Testis (tissue), 3 donors: ENCODE data around the gene LIMS2. TPM values are rescaled to one million over a fixed set of nuclear protein-coding genes. Genes with fewer than 3 reads are reported as not detected.

Experiments
- DNase-seq: peaks from one replicate; pipeline ENCODE4 v3.0.0-alpha.2; 2019
- H3K27ac ChIP-seq, 2 donors: fragments of 200-600 bp; sonication (generic); one replicate each; pipeline ENCODE4 v1.5.1; 2019
- H3K27me3 ChIP-seq: fragments of 200-600 bp; sonication (generic); one replicate; pipeline ENCODE4 v1.5.1; 2019
- H3K36me3 ChIP-seq: fragments of 200-600 bp; sonication (generic); one replicate; pipeline ENCODE4 v1.5.1; 2017; ENCODE audit warnings: low read depth; ENCODE audit errors: missing control alignments
- H3K4me1 ChIP-seq: fragments of 200-600 bp; sonication (generic); one replicate; pipeline ENCODE4 v1.5.1; 2019
- H3K4me3 ChIP-seq, 2 donors: fragments of 200-600 bp; sonication (generic); one replicate each; pipeline ENCODE4 v1.5.1; 2017 to 2019
- H3K9me3 ChIP-seq: fragments of 200-600 bp; sonication (generic); one replicate; pipeline ENCODE4 v1.5.1; 2017
- POLR2A ChIP-seq: fragments of 450-650 bp; IDR thresholded peaks from one replicate; pipeline ENCODE4 v1.6.1; 2017; ENCODE audit warnings: antibody characterized with exemption, mild to moderate bottlenecking, moderate library complexity
- WGBS, 2 donors: methylation state at CpG; one replicate each; pipeline ENCODE4 v1.1.5; 2018; 5-methylcytosine and 5-hydroxymethylcytosine counted together
- intact Hi-C: fragments of 100-400 bp; cut with DNase I; formaldehyde crosslinking; loops from one replicate; pipeline ENCODE4 v1.15.1; 2023; ENCODE audit warnings: low total_unique reads
- polyA plus RNA-seq: library from polyadenylated mRNA; stranded (reverse); fragments of 350-450 nt; fragmentation: Illumina TruSeq; extraction: RNeasy Lipid Tissue Mini Kit (QIAGEN cat#74804); gene quantifications from one replicate; pipeline ENCODE4 v1.2.3, GENCODE V29; 2014; ENCODE audit warnings: low read depth, low replicate concordance; ENCODE audit not compliant: insufficient read depth
- total RNA-seq, 2 donors: library from RNA; depleted of rRNA; stranded (reverse); fragments of >200 nt; gene quantifications; one replicate each; pipeline ENCODE4 v1.2.3, GENCODE V29; 2016
- TF ChIP-seq, protein P1 (sequence below), 3 experiments: fragments of 450-650 bp in 2 of 3; fragments of 200-600 bp in 1 of 3; sonication (generic) in 1 of 3; IDR thresholded peaks; one replicate each; pipeline ENCODE4 v1.5.1; 2016 to 2019; ENCODE audit warnings: antibody characterized with exemption in 3 of 3, mild to moderate bottlenecking in 2 of 3, moderate library complexity in 1 of 3

Gene LIMS2
- total and polyA plus RNA-seq, 3 donors from 2014 or later, result 19.0 to 23.6 (median 19.3) TPM

DNA sequence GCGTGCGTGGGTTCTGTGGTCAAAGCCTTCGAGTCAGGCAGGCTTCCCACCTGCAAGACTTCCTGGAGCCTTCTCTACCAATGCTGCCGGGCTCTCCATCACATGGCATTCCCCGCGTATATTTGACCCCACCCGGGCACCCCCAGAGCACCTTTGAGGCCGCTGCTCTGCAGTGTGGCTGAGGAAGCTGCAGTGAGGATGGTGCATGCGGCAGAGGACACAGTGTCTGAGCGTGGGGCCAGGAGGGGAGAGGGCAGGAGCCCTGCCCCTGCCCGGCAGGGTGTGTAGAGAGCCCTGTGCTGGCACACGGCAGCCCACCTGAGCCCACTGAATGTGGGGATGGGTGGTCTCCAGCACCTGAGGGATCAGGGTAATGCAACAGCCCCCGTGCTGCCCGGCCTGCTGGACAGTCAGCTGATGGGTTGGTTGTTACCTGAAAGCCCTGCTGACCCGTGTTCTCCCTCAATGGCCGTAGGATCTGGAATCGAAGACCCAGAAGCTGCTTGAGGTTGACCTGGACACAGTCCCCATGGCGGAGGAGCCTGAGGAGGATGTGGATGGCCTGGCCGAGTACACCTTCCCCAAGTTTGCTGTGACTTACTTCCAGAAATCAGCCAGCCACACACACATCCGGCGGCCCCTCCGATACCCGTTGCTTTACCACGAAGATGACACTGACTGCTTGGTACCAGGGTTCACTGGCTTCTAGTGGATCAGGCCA lies 66.1 kb downstream of the LIMS2 start:
- no peaks in the 10 kb centered on the region for H3K9me3 ChIP-seq
- H3K4me3 ChIP-seq, result no peak overlapping the region
- H3K36me3 ChIP-seq, result no peaks in the 10 kb centered on the region
- no peak for DNase-seq
- H3K27ac ChIP-seq, result no peak overlapping the region
- no peaks in the 10 kb centered on the region for H3K27me3 ChIP-seq
- intact Hi-C loops, result no loop called here
- H3K4me1 ChIP-seq, result no peaks in the 10 kb centered on the region
- 88 to 91% methylated on average over 17 to 22 of the region's 24 CpGs for WGBS, 2 donors
- no peak for TF ChIP-seq POLR2A
- TF ChIP-seq, protein P1, sequence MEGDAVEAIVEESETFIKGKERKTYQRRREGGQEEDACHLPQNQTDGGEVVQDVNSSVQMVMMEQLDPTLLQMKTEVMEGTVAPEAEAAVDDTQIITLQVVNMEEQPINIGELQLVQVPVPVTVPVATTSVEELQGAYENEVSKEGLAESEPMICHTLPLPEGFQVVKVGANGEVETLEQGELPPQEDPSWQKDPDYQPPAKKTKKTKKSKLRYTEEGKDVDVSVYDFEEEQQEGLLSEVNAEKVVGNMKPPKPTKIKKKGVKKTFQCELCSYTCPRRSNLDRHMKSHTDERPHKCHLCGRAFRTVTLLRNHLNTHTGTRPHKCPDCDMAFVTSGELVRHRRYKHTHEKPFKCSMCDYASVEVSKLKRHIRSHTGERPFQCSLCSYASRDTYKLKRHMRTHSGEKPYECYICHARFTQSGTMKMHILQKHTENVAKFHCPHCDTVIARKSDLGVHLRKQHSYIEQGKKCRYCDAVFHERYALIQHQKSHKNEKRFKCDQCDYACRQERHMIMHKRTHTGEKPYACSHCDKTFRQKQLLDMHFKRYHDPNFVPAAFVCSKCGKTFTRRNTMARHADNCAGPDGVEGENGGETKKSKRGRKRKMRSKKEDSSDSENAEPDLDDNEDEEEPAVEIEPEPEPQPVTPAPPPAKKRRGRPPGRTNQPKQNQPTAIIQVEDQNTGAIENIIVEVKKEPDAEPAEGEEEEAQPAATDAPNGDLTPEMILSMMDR (IDR thresholded peaks at IDR 0.05), result no peak

DNA sequence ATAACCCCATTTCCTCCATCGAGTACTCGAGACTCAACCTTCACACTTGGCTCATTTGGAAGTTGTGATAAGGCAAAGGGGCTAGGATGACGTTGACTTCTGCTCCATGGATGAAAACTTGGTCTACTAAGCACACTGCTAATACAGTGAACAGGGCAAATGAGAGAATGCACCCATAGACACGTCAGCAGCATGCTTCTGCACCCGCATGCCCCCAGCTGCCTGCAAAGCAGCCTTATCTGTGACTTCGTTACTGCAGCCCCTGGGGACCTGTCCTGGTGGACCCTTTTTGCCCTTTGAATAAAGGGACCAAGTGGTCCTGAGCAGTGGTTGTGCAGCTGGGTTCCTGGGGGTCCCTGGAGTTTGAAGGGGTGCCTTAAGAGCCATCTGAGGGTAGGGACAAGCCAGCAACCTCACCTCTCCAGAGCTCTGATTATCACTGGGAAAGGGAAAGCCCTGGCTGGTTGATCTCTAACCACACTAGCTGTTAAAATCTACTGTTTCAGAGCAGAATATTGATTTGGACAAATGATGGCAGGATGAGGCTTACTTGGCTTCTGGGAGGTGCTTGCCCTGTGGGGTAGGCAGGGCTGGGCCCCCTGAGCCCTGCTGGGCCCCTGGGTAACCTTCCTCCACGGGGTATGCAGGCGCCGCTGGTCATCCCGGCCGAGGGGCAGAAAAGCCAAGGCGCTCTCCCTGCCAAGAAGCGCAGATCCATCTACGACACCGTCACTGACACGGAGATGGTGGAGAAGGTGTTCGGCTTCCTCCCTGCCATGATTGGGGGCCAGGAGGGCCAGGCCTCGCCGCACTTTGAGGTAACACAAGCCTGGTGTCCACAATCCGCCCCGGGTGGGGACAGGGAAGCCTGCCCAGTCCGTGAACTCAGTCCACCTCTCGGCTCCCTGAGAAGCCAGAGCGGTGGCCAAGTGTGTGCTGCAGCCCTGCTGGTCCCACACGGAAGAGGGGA lies 67.0 kb downstream of the LIMS2 start:
- no peak for DNase-seq
- H3K36me3 ChIP-seq, result no peaks in the 10 kb centered on the region
- intact Hi-C loops, result no loop called here
- H3K4me3 ChIP-seq, result no peak overlapping the region
- no peaks in the 10 kb centered on the region for H3K4me1 ChIP-seq
- H3K27me3 ChIP-seq, result no peaks in the 10 kb centered on the region
- TF ChIP-seq, protein P1 (IDR thresholded peaks at IDR 0.05), result no peak
- TF ChIP-seq POLR2A, result no peak
- WGBS, 2 donors, result 89 to 97% methylated on average over 10 to 25 of the region's 25 CpGs
- no peaks in the 10 kb centered on the region for H3K9me3 ChIP-seq
- H3K27ac ChIP-seq, result no peak overlapping the region

DNA sequence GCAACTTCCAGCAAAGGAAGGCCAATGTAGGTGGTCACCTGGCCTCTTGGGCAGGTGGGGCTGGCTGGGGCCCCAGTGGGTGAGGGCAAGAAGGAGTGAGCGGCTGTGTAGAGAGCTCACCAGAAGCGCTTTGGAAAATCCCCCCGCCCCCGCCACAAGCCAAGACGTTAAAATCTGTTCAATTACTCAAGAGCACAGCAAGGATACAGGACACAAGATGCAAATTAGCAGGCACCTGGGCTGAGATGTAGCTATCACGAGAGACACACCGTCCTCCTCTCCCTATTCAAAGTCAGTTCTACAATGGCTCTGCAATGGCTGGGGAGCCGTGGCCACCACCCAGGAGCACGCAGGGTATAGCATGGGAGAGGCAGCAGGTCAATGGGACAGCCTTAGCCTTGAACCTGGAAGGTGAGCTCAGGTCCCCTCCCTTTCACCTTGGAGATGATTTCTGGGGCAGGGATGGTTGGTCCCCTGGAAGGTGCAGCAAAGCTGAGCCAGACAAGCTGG lies 67.9 kb downstream of the LIMS2 start:
- Histone ChIP-seq H3K27ac (no peak overlapping the region), H3K4me3 (no peak overlapping the region), H3K36me3 (no peaks in the 10 kb centered on the region), H3K9me3 (no peaks in the 10 kb centered on the region), H3K4me1 (no peaks in the 10 kb centered on the region), H3K27me3 (no peaks in the 10 kb centered on the region)
- TF ChIP-seq, protein P1 (IDR thresholded peaks at IDR 0.05), result no peak
- no peak for TF ChIP-seq POLR2A
- 94 to 97% methylated on average over 9 of the region's 9 CpGs for whole genome bisulfite sequencing, 2 donors
- DNase-seq, result no peak
- intact Hi-C loops, result no loop called here

DNA sequence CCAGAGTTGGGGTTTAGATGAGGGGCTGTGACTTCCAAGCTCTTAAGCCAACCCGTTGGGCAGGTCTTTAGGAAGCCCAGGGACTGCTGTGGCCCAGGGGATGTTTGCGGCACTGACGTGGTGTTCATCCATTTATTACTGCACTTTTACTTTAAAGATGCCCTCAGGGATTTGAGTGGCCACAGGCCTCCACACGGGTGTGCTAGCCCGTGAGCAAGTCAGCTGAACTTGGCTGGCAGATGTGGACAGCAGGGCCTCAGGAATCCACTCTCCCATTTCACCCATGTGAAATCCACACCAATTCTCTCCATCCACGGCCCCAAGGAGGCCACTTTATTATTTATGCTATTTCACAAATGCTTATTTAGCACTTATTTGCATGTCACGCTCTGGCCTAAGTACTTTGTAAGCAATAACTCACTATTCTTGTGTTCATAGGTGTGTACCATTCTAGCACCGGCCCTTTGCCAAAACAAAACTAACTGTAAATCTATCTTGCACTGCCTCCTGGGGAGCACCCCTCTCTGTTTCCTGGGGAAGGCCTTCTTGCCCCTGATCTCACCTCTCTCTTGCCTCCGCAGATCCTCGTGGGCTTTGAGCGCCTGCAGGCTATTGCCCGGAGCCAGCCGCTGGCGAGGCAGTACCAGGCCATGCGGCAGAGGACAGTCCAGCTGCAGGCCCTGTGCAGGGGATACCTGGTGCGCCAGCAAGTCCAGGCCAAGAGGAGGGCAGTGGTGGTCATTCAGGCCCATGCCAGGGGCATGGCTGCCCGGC lies 68.5 kb downstream of the LIMS2 start:
- Histone ChIP-seq H3K27me3 (no peaks in the 10 kb centered on the region), H3K36me3 (no peaks in the 10 kb centered on the region), H3K9me3 (no peaks in the 10 kb centered on the region), H3K27ac (no peak overlapping the region), H3K4me1 (no peaks in the 10 kb centered on the region), H3K4me3 (no peak overlapping the region)
- TF ChIP-seq POLR2A, result no peak
- TF ChIP-seq, protein P1 (IDR thresholded peaks at IDR 0.05), result no peak
- 92% methylated on average over 12 to 17 of the region's 17 CpGs for WGBS, 2 donors
- intact Hi-C loops, result no loop called here
- no peak for DNase-seq
